GM18909 (cell line): ENCODE measurements around the gene NOTCH2.

Experiments used
- ATAC-seq: cut with Tn5 transposase; IDR thresholded peaks from one replicate; pipeline ENCODE4 v1.9.1; 2021; ENCODE audit warnings: mild to moderate bottlenecking; ENCODE audit not compliant: unreplicated experiment, poor library complexity

Gene NOTCH2

DNA sequence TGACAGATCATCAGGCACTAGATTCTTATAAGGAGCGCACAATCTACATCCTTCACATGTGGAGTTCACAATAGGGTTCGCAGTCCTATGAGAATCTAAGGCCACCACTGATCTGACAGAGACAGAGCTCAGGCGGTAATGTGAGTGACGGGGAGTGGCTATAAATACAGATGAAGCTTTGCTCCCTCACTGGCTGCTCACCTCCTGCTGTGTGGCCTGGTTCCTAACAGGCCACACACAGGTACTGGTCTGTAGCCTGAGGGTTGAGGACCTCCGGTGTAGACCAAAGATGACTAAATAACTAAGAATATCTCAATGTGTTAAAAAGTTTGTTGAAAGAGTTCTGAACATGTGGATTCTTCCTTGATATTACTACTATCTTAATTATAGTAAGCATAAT lies 117.0 kb downstream of the NOTCH2 start:
- no peak for ATAC-seq

- peak; percentile 81 for ATAC-seq
Observed at GRCh38 chr1:119948342-119949214, 120.9 kb downstream of the NOTCH2 start.

DNA sequence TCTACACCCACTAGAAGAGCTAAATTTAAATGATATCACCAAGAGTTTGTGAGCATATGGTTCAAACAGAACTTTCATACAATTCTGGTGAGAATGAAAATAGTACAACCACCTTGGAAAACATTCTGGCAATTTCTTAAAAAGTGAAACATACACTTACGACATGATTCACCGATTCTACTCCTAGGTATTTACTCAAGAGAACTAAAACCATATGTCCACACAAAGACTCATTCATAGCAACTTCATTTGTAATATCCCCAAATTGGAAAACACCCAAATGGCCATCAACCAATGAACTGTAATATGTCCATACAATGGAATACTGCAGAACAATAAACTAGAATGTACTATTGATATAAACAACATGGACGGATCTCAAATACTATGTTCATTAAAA lies 122.0 kb downstream of the NOTCH2 start:
- ATAC-seq: no peak

DNA sequence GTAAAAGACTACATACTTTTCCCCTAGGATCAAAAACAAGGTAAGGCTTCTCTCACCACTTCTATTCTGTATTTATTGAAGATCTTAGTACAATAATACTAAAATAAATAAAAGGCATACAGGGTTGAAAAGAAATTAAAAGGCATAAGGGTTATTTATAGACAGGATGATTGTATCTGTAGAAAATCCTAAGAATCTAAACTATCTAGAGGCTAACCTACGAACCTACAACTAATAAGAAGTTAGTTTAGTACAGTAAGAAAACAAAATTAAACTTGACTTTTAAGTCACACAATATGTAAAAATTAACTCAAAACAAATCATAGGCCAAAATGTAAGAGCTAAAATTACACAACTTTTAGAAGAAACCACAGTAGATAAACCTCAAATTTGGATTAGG lies 122.7 kb downstream of the NOTCH2 start:
- no peak for ATAC-seq

GRCh38 chr1:119943216-119943615 lies 126.2 kb downstream of the NOTCH2 start:
- ATAC-seq: no peak

GRCh38 chr1:119941392-119941791 lies 128.1 kb downstream of the NOTCH2 start:
- no peak for ATAC-seq

DNA sequence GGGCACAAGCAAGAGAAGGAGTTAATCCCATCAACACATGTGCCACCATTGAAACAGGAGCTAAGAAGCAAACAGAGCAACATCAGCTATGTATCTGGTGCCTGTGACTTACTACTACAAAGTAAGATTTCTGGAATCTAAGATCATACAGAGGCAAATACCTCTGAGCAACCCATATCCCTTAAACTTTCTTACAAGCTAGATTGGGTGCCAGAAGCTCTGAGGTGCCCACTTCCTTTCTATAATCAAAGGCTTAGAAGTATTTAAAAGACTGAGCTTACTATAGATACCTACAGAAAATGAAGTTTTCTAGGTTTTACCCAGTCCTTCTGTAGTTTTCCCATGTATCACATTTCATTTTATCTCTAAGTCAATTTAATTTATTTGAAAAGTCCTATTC lies 128.8 kb downstream of the NOTCH2 start:
- no peak for ATAC-seq

- ATAC-seq: no peak
Observed at GRCh38 chr1:119937198-119937597, 132.3 kb downstream of the NOTCH2 start.

- ATAC-seq: no peak
Observed at GRCh38 chr1:119935915-119936314, 133.5 kb downstream of the NOTCH2 start.

DNA sequence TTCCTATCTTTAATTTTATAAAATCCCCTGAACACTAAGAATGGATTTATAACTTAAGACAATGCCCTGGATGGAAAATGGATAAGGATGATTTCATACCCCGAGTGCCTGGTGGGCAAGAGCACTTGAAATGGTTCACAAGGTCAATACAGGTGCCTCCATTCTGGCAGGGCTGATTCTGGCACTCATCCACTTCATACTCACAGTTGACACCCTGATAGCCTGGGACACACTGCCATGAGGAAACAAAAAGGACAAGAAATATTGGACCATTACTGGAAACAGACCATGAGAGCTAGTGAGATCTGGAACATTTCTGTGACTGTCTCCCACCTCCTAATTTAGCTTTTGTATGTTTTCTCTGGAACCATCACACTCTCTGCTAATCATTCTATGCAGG lies 134.1 kb downstream of the NOTCH2 start:
- ATAC-seq: no peak

DNA sequence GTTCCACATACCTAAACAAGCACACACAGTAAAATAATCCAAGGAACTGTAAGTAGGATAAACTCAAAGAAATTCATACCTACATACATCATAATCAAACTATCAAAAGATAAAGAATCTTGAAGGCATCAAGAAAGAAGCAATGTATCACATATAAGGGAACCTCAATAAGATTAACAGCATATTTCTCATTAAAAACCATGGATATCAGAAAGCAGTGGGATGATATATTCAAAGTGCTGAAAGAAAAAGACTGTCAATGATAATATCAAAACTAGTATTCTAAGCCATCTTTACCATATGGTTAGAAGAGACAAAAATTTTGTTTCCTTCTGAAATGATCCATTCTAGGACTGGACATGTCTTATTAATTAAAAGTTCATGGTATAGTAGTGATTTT lies 136.1 kb downstream of the NOTCH2 start:
- ATAC-seq: no peak

GRCh38 chr1:119929643-119930315 lies 139.7 kb downstream of the NOTCH2 start:
- no peak for ATAC-seq

DNA sequence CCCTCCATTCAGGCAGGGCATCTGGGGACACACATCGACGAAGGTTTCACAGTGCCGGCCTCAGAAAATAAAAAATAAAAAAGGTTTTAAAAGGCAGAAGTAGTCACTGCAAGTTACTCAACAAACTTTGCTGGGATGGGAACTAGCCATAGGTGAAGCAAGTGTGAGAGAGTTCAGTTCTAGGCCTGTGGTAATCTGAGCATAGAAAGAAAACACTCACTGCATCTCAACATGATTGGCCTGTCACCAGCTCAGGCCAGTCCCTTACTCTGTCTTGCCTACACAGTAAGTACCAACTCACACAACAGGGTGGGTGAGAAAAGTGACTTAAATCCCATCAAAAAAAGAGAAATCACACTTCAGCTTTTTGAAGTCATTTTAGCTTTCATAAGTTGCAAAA lies 142.9 kb downstream of the NOTCH2 start:
- ATAC-seq: no peak

DNA sequence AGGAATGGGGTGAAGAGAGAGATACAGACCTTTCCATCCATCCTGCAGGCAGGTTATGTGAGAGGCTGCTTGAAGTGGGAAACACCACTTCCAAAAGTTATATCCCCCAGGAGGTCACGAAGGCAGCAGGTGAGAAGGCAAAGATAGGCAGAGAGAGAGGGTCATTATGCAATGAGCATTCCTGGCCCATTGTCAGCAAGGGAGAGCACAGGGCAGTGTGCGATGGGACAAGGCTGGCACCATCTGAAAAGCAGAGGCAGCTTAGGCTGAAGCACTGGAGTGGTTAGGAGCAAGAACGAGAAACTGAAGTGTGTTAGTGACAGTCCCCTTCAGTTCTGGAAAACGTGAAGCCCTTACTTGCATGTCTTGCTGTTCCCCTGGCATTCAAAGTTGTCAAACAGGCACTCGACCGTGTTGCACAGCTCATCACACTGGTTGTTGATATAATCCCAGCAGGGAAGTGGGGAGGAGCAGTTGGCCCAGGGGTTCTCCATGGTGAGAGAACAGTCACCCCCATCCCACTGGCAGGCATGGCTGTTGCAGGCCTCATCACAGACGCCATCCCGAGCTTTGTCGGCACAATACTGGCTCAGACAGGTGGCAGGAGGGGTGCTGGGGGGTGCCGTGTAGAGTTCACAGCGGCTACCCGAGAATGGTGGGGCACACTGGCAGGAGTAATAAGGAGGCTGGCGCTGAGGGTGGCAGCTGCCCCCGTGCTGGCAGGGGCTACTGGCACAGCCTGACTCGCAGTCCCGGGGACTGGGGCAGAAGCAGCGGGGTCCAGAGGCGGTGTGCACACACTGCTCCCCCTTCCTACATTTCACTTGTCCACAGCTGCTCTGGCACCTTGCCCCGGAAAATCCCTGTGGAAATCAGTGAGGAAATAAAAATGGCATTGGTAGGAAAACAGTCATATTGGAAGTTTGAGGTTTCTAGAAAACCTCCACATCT lies 144.2 kb downstream of the NOTCH2 start:
- no peak for ATAC-seq

DNA sequence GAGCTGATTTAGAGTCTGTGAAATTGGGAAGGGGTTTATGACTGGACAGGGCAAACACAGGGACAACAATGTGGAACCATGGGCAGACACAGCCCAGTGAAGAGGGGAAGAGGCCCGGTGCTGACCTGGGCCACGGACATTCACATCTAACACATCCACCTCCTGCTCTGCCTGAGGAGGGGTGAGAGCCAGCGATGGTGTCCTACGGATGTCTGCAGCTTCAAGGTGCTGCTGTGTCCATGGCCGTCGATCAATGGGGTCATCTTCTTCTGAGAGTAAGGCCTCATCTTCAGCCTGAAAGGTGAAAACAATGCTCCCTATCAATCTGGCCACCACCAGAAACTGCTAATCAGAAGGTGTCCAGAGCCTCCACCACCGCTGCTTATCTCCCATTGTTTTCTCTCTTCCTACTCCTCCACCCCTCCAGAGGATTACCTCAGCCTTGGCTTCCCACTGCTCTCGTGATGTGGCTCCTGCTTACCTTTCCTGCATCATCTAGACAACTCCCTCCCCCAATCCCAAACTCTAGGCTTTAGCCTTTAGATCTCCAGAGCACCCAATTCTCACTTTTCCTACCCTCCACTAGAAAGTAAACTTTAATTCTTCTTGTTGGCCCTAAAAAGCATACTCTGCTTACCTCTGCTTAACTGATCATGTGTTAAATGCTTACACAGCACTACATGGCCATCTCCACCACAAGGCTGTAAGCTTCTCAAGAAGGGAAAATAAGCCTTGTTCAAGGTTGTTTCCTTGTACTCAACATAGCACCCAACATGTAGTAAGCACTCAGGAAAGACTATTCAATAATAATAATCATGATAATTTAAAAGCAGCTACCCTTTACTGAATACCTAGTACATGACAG lies 149.1 kb downstream of the NOTCH2 start:
- ATAC-seq: no peak

GRCh38 chr1:119919241-119919640 lies 150.2 kb downstream of the NOTCH2 start:
- no peak for ATAC-seq

GRCh38 chr1:119918301-119918700 lies 151.2 kb downstream of the NOTCH2 start:
- no peak for ATAC-seq

DNA sequence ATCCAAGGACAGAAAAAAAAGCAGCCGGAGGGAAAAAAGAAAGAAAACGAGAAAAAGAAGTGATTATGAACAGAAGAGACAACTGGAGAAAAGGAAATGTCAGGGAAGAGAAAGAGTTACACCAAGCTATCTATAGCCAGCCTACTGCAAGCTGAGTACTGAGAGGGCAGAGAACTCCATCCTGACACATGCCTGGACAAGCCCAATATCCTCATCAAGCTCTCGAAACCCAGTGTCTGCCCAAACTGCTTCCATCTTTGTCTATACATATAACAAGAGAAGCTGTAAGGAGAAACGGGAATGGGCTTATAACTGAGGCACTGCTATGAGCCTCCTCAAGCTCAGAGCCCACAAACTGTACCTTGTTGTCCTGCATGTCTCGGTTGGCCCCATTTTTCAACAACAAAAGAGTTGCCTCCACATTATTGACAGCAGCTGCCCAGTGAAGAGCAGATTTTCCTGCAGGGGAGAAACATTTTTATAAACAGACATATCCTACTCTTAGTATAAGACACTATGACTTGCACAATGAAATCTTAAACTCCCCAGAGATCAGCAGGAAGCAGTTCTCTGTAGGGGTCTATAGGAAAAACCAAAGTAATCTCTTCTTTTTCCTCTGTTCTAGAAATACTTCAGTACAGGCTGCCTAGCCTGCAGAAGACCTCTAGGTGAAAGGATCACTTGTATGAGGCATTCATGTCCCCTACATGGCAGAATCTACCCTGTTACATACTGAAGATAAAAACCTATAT lies 152.0 kb downstream of the NOTCH2 start:
- no peak for ATAC-seq

DNA sequence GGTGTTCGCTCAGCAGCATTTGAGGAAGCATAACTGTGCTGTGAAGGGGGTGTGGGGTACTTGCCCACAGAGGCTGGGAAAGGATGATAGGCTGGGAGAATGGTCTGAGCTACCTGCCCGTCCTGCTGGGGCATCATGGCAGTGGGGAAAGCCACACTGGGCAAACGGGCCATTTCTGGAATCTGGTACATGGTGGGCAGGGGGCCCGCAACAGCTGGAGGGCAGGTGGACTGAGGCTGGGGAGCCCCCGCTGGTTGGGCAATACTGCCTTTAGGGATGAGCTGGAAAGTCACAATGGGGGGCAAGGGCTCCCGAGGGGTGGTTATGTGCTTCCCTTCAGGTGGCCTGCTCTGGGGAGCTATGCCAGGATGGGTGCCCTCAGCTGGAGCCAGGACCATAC lies 153.9 kb downstream of the NOTCH2 start:
- no peak for ATAC-seq
